Measurements from ENCODE around the gene TRAF1.

Gene TRAF1

GRCh38 chr9:120894321-120895148 lies 32.1 kb downstream of the TRAF1 start:
- TF ChIP-seq, protein P1, sequence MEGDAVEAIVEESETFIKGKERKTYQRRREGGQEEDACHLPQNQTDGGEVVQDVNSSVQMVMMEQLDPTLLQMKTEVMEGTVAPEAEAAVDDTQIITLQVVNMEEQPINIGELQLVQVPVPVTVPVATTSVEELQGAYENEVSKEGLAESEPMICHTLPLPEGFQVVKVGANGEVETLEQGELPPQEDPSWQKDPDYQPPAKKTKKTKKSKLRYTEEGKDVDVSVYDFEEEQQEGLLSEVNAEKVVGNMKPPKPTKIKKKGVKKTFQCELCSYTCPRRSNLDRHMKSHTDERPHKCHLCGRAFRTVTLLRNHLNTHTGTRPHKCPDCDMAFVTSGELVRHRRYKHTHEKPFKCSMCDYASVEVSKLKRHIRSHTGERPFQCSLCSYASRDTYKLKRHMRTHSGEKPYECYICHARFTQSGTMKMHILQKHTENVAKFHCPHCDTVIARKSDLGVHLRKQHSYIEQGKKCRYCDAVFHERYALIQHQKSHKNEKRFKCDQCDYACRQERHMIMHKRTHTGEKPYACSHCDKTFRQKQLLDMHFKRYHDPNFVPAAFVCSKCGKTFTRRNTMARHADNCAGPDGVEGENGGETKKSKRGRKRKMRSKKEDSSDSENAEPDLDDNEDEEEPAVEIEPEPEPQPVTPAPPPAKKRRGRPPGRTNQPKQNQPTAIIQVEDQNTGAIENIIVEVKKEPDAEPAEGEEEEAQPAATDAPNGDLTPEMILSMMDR (IDR thresholded peaks at IDR 0.05; ENCODE audit: low read depth, low read length), result no peak
- in situ Hi-C loops (cut with HindIII; ENCODE audit: low sequenced_read_pairs), result no loop called here
- DNase-seq (ENCODE audit: low read depth, low spot score), result no peak
- H3K4me3 ChIP-seq (ENCODE audit: low read depth, low read length), result no peak overlapping the region

DNA sequence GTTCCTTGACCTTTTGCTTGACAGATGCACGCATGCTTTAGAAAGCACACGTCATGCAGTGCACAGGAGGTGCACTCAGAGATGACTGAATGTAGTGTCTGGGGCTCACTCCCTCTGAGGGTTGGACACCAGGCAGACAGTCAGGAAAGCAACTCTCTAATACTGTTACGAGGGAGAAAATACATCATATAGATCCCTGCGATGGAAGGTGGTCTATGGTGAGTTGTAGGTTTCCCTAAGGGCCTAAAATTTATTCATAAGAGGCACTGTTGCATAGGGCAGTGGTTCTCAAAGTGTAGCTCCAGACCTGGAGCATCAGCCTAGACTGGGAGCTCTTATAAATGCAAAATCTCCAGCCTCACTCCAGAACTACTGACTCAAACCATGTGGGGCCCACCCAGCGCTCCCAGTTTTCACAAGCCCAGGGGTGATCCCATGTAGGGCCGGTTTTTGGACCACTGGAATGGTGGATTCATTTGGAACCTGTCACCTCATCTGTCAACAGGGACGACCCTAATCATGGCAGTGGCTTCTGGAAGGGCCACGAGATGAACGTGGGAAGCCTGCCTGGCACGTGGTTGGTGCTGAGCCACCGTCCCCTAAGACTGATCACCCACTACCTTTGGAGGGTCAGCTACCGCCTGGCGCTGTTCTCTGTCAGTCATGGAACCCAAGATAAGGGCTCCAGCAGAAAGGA lies 32.8 kb downstream of the TRAF1 start:
- H3K4me3 ChIP-seq (ENCODE audit: low read depth, low read length), result no peak overlapping the region
- in situ Hi-C loops (cut with HindIII; ENCODE audit: low sequenced_read_pairs), result no loop called here
- TF ChIP-seq, protein P1 (IDR thresholded peaks at IDR 0.05; ENCODE audit: low read depth, low read length), result no peak
- peak; percentile 39 for DNase-seq (ENCODE audit: low read depth, low spot score)

DNA sequence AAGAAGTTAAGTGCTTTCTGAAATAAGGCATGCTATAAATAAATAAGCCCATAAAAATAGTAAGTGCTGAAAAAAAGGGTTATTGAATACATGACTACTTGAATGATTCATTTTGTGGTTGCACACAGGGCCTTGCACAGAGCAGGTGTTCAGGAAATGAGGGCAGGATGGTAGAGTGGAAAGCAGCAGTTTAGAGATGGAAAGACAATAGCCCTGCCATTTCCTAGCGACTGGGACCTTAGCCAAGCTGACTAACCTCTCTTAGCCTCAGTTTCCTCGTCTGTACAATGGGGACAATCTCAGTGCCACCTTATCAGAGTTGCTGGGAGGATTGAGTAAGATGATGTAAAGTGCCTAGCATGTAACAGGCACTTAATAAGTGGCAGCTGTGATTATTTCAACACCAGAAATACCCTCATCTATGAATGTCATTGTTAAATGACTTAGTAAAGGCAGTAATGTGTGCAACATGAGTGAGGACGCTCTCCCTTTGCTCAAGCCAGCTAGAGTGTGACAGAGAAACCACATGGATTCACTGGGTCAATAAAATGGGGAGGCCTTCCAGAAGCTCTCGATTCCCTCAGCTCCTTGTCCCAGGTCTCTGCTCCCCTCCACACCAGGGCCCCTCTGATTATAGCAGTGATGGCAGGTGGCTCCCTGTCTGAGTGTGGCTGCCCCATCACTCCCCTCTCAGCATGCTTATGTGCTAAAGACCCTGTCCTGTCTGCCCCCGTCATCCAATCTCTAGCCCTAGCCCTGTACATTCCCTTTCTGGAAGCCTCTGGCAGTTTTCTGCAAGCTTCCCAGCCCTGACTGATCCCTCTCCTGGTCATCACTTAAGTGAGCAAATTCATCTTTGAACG lies 33.6 kb downstream of the TRAF1 start:
- DNase-seq (ENCODE audit: low read depth, low spot score), result peak; percentile 88
- no peak overlapping the region for H3K4me3 ChIP-seq (ENCODE audit: low read depth, low read length)
- TF ChIP-seq, protein P1 (IDR thresholded peaks at IDR 0.05; ENCODE audit: low read depth, low read length), result no peak
- in situ Hi-C loops (cut with HindIII; ENCODE audit: low sequenced_read_pairs), result no loop called here

DNA sequence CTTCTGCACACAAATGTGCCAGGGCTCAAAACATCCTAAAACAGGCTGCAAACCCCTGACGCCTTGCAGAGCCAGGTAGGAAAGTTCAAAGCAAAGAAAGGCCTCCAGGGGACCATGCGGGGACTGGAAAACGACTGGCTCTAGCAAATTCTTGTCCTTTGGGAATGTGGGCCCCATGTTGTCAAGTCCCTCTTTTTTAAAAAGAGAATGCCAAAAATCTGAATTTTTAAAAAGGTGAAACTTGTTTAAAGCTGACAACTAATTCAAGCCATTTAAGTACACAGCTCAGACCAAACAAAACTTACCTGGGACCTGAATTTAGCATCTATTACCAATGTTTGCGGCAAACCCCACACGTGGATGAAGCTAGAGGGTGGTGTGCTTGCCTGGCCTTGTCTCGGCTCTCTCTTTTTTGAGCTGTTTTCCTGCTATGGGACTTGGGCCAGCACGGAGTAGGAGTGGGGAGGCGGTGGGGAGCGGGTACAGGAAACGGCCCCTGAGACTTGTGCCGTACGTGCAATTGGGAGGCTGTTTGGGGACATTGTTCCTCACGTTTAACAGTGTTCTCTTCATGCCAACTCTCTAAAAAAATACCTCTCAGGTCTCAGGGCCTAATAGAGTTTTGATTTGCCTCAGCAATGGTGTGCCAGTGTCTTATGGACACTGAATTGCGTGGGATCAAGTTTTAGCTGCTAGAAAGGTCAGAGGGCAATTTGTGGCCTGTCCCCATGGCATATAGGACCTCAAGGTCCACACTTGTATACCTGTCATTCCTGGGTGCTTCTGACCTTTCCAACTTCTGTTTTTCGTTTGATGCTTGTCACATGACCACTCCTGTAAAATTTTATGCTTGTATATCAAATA lies 34.5 kb downstream of the TRAF1 start:
- TF ChIP-seq, protein P1 (IDR thresholded peaks at IDR 0.05; ENCODE audit: low read depth, low read length), result no peak
- no peak for DNase-seq (ENCODE audit: low read depth, low spot score)
- H3K4me3 ChIP-seq (ENCODE audit: low read depth, low read length), result no peak overlapping the region
- in situ Hi-C loops (cut with HindIII; ENCODE audit: low sequenced_read_pairs), result no loop called here

DNA sequence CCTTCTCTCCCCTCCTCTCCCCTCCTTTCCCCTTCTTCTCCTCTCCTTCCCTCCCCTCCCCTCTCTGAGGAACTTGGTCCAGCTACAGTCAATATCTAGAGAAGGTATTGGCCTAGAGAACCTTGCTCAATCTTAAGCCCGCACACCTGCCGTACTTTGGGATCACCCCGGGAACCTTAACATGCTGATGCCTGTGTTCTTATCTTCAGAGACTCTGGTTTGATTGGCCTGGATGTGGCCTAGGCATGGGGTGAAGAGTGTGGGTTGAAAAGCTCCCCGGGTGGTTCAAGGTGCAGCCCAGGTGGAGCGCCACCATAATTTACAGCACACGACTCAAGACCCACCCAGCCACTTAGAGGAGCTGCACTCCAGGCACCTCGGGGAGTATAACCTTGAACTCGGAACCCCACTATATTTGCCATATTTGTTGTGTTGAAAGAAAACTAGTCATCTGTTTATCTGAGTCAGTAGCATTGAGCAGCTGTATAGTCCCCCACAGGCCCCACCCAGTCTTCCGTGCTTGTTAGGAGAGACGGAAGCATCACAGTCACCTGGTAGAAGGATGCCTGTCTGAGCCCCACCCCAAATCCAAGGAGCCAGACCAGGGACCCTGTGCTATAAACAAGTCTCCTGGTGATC lies 35.2 kb downstream of the TRAF1 start:
- no peak for DNase-seq (ENCODE audit: low read depth, low spot score)
- in situ Hi-C loops (cut with HindIII; ENCODE audit: low sequenced_read_pairs), result no loop called here
- H3K4me3 ChIP-seq (ENCODE audit: low read depth, low read length), result no peak overlapping the region
- TF ChIP-seq, protein P1 (IDR thresholded peaks at IDR 0.05; ENCODE audit: low read depth, low read length), result no peak

Measured in astrocyte of the spinal cord (primary cell).